BJ (cell line): ENCODE measurements around the gene CXorf38. TPM values are rescaled to one million over a fixed set of nuclear protein-coding genes. Genes with fewer than 3 reads are reported as not detected.

Experiments
- CTCF ChIA-PET: fragments of 350-600 bp; formaldehyde crosslinking; extraction: SDS; loops from one replicate; lab custom pipeline; 2021; ENCODE audit warnings: antibody characterized with exemption, inconsistent platforms; lab: Yijun Ruan, JAX
- POLR2A ChIA-PET: fragments of 300-600 bp; sonication (Branson Sonifier 250); formaldehyde crosslinking; extraction: SDS; loops from one replicate; lab custom pipeline; 2021; ENCODE audit warnings: antibody characterized with exemption; lab: Charles Lee
- DNase-seq: peaks from one replicate; pipeline ENCODE4 v3.0.0-alpha.2; 2011; ENCODE audit warnings: low read depth
- H3K27me3 ChIP-seq: 2 replicates; pipeline ENCODE4 v1.6.0; 2011; ENCODE audit warnings: low read length; ENCODE audit not compliant: control insufficient read depth, insufficient read depth
- H3K36me3 ChIP-seq: 2 replicates; pipeline ENCODE4 v1.5.1; 2011; ENCODE audit warnings: low read length; ENCODE audit not compliant: control insufficient read depth, insufficient read depth
- H3K4me3 ChIP-seq: 2 replicates; pipeline ENCODE4 v1.5.1; 2011; ENCODE audit warnings: low read depth, mild to moderate bottlenecking, control low read depth, low read length
- polyA plus RNA-seq: library from polyadenylated mRNA; depleted of rRNA; stranded (reverse); fragments of >200 nt; gene quantifications from 2 replicates; pipeline ENCODE4 v1.2.3, GENCODE V29; 2011; rRNA removed
- TF ChIP-seq, protein P1 (sequence below): IDR thresholded peaks from 2 replicates; pipeline ENCODE4 v1.5.1; 2011; ENCODE audit warnings: low read depth, mild to moderate bottlenecking, control low read depth, inconsistent platforms, low read length, moderate library complexity; ENCODE audit not compliant: insufficient read depth

CXorf38 gene
- polyA plus RNA-seq, 1 experiment = 6.2 TPM

DNA sequence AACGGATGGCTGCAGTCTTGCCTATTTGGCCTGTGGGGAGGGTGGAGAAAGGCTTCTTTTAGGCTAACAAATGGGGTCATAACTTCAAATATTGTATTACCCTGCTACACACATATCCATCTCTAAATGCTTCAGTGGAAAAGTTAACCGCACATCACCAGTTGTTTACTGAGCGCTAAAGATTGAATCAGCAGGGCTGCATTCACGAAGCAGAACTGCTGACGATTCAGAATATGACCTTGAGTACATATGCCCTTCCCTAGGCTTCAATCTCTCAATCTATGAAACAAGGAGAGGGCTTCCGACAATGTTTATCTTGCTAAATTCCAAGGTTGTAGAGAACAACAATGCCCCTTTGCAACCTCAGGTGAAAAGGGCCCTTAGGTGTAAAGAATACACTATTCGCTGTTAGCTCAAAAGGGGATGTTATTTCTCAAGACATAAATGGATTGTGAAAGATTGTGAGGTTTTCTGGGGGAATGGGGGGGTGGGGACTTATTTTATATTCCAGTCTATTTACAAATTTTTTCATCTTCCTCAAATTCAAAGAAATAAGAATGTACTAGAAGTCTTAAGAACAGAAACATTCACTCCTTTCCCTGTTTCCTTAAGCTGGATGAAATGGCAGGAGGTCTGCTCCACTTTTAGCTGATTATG, 69.2 kb downstream of the CXorf38 start:
- CTCF ChIA-PET = interaction anchor here (1.0 kb wide), 1 partner anchor 11 kb away, joined by 3 read pairs; no protein-coding TSS in a partner anchor
- Histone ChIP-seq H3K27me3 (no peaks in the 10 kb centered on the region), H3K36me3 (no peaks in the 10 kb centered on the region), H3K4me3 (no peak overlapping the region)
- POLR2A ChIA-PET = no interaction called here
- TF ChIP-seq, protein P1, sequence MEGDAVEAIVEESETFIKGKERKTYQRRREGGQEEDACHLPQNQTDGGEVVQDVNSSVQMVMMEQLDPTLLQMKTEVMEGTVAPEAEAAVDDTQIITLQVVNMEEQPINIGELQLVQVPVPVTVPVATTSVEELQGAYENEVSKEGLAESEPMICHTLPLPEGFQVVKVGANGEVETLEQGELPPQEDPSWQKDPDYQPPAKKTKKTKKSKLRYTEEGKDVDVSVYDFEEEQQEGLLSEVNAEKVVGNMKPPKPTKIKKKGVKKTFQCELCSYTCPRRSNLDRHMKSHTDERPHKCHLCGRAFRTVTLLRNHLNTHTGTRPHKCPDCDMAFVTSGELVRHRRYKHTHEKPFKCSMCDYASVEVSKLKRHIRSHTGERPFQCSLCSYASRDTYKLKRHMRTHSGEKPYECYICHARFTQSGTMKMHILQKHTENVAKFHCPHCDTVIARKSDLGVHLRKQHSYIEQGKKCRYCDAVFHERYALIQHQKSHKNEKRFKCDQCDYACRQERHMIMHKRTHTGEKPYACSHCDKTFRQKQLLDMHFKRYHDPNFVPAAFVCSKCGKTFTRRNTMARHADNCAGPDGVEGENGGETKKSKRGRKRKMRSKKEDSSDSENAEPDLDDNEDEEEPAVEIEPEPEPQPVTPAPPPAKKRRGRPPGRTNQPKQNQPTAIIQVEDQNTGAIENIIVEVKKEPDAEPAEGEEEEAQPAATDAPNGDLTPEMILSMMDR = no peak
- no peak for DNase-seq

Other genes with a start within 250 kb of the CXorf38 start
- gene ATP6AP2, start 66.6 kb downstream of the CXorf38 start, polyA plus RNA-seq = 297 and 390 TPM in 2 replicates
- gene MPC1L, start 24.1 kb downstream of the CXorf38 start, polyA plus RNA-seq = not detected in 2 replicates
- gene MED14, start 88.0 kb upstream of the CXorf38 start, polyA plus RNA-seq = 25.9 and 37.0 TPM in 2 replicates